Osteoblast (primary cell): Measurements from ENCODE around the gene STON1. TPM values are rescaled to one million over a fixed set of nuclear protein-coding genes. Genes with fewer than 3 reads are reported as not detected.

Experiments
- DNase-seq: peaks from one replicate; pipeline ENCODE4 v3.0.0; 2011; ENCODE audit warnings: low spot score, mixed read lengths; ENCODE audit not compliant: insufficient read length; ENCODE audit errors: missing footprints
- H2AFZ ChIP-seq: 2 replicates; pipeline ENCODE4 v1.6.0; 2011; ENCODE audit warnings: mild to moderate bottlenecking, low read length
- H3K27ac ChIP-seq: 2 replicates; pipeline ENCODE4 v1.5.1; 2011; ENCODE audit warnings: mild to moderate bottlenecking, low read depth, low read length, moderate library complexity
- H3K27me3 ChIP-seq: 2 replicates; pipeline ENCODE4 v1.6.0; 2012; ENCODE audit warnings: mild to moderate bottlenecking, control low read depth, inconsistent platforms, low read length, moderate library complexity; ENCODE audit not compliant: insufficient read depth
- H3K36me3 ChIP-seq: 2 replicates; pipeline ENCODE4 v1.5.1; 2011; ENCODE audit warnings: mild to moderate bottlenecking, low read length, control low read depth, moderate library complexity; ENCODE audit not compliant: insufficient read depth
- H3K4me1 ChIP-seq: 2 replicates; pipeline ENCODE4 v1.5.1; 2011; ENCODE audit warnings: mild to moderate bottlenecking, low read length, control low read depth, moderate library complexity; ENCODE audit not compliant: insufficient read depth
- H3K4me2 ChIP-seq: 2 replicates; pipeline ENCODE4 v1.6.0; 2011; ENCODE audit warnings: mild to moderate bottlenecking, low read length; ENCODE audit not compliant: insufficient read depth
- H3K4me3 ChIP-seq: fragments of 200-600 bp; sonication (generic); 3 replicates; pipeline ENCODE4 v1.5.1; 2012; ENCODE audit warnings: mild to moderate bottlenecking, low read length, inconsistent platforms; ENCODE audit not compliant: insufficient read depth
- H3K79me2 ChIP-seq: 2 replicates; pipeline ENCODE4 v1.6.0; 2012; ENCODE audit warnings: mild to moderate bottlenecking, low read length, control low read depth, inconsistent platforms; ENCODE audit not compliant: insufficient read depth
- H3K9me3 ChIP-seq: 2 replicates; pipeline ENCODE4 v1.5.1; 2011; ENCODE audit warnings: low read depth, low read length, control low read depth
- H4K20me1 ChIP-seq: 2 replicates; pipeline ENCODE4 v1.6.0; 2012; ENCODE audit warnings: mild to moderate bottlenecking, low read length, control low read depth; ENCODE audit not compliant: insufficient read depth
- CTCF ChIP-seq: IDR thresholded peaks from 2 replicates; pipeline ENCODE4 v1.5.1; 2011; ENCODE audit warnings: mild to moderate bottlenecking, low read depth, low read length, moderate library complexity; ENCODE audit errors: extremely low read depth
- total RNA-seq: library from RNA; depleted of rRNA; stranded (reverse); fragments of >200 nt; gene quantifications from 2 replicates; pipeline ENCODE4 v1.2.3, GENCODE V29; 2012

STON1 gene
- total RNA-seq, 1 donor: 15.9 TPM

GRCh38 chr2:48586433-48586832 is 56.5 kb downstream of the STON1 start:
- DNase-seq: no peak
- TF ChIP-seq CTCF: no peak

GRCh38 chr2:48587560-48587959 is 57.6 kb downstream of the STON1 start:
- Histone ChIP-seq H3K4me1 (no peaks in the 10 kb centered on the region), H3K4me3 (no peak overlapping the region), H4K20me1 (no peaks in the 10 kb centered on the region), H3K79me2 (no peaks in the 10 kb centered on the region), H3K27me3 (no peaks in the 10 kb centered on the region), H3K9me3 (no peaks in the 10 kb centered on the region), H3K27ac (no peak overlapping the region), H3K36me3 (no peaks in the 10 kb centered on the region), H3K4me2 (no peak overlapping the region), H2AFZ (no peak overlapping the region)
- no peak for DNase-seq
- no peak for TF ChIP-seq CTCF

More at GRCh38 chr2:48586433-48586832, 56.5 kb downstream of the STON1 start:
- Histone ChIP-seq H3K79me2 (no peaks in the 10 kb centered on the region), H3K9me3 (no peaks in the 10 kb centered on the region), H2AFZ (no peak overlapping the region), H3K27me3 (no peaks in the 10 kb centered on the region), H3K4me2 (no peak overlapping the region), H3K4me1 (no peaks in the 10 kb centered on the region), H3K36me3 (no peaks in the 10 kb centered on the region), H4K20me1 (no peaks in the 10 kb centered on the region), H3K27ac (no peak overlapping the region), H3K4me3 (no peak overlapping the region)

- no peak for DNase-seq
- H3K4me2 ChIP-seq: no peak overlapping the region
- no peak overlapping the region for H3K27ac ChIP-seq
- TF ChIP-seq CTCF: no peak
- H2AFZ ChIP-seq: no peak overlapping the region
- no peaks in the 10 kb centered on the region for H4K20me1 ChIP-seq
- H3K79me2 ChIP-seq: no peaks in the 10 kb centered on the region
- H3K27me3 ChIP-seq: no peaks in the 10 kb centered on the region
- H3K4me3 ChIP-seq: no peak overlapping the region
- H3K9me3 ChIP-seq: no peaks in the 10 kb centered on the region
- no peaks in the 10 kb centered on the region for H3K4me1 ChIP-seq
- H3K36me3 ChIP-seq: no peaks in the 10 kb centered on the region
Measured at GRCh38 chr2:48587961-48588360, 58.0 kb downstream of the STON1 start.

GRCh38 chr2:48588745-48589144 is 58.8 kb downstream of the STON1 start:
- H3K9me3 ChIP-seq: no peaks in the 10 kb centered on the region
- DNase-seq: no peak
- no peaks in the 10 kb centered on the region for H3K4me1 ChIP-seq
- H3K27me3 ChIP-seq: no peaks in the 10 kb centered on the region
- H2AFZ ChIP-seq: no peak overlapping the region
- no peaks in the 10 kb centered on the region for H3K79me2 ChIP-seq
- no peak overlapping the region for H3K4me3 ChIP-seq
- H3K36me3 ChIP-seq: no peaks in the 10 kb centered on the region
- H3K27ac ChIP-seq: no peak overlapping the region
- H4K20me1 ChIP-seq: no peaks in the 10 kb centered on the region
- H3K4me2 ChIP-seq: peak overlapping the region; percentile 19
- no peak for TF ChIP-seq CTCF
